CD8-positive, alpha-beta memory T cell (primary cell): ENCODE results near the gene DPP7. TPM values are rescaled to one million over a fixed set of nuclear protein-coding genes. Genes with fewer than 3 reads are reported as not detected.
A peak's percentile ranks its signal among the peaks of the same experiment; 100 is the strongest.

Source experiments
- CTCF ChIA-PET: fragments of 350-600 bp; sonication (Branson Sonifier 250); formaldehyde crosslinking; loops from one replicate; lab custom pipeline; 2021; ENCODE audit warnings: antibody characterized with exemption; lab: Charles Lee
- POLR2A ChIA-PET: fragments of 350-600 bp; sonication (Branson Sonifier 250); formaldehyde crosslinking; loops from one replicate; lab custom pipeline; 2021; ENCODE audit warnings: antibody characterized with exemption; lab: Charles Lee
- DNase-seq, 5 donors: peaks; one replicate each; pipeline versions ENCODE4 v3.0.0 to v3.0.0-alpha.2; 2020 to 2022; ENCODE audit warnings: mixed read lengths in 1 of 5
- H3K27ac ChIP-seq: one replicate; pipeline ENCODE4 v1.7.0; 2013; ENCODE audit warnings: low read depth, mild to moderate bottlenecking, low read length, moderate library complexity
- H3K27me3 ChIP-seq: 2 replicates; pipeline ENCODE4 v1.7.0; 2013; ENCODE audit warnings: low read length, mild to moderate bottlenecking; ENCODE audit not compliant: insufficient read depth, poor library complexity, severe bottlenecking
- H3K36me3 ChIP-seq: 2 replicates; pipeline ENCODE4 v1.7.0; 2013; ENCODE audit warnings: mild to moderate bottlenecking, low read length, moderate library complexity; ENCODE audit not compliant: insufficient read depth
- H3K4me1 ChIP-seq: 2 replicates; pipeline ENCODE4 v1.7.0; 2013; ENCODE audit warnings: mild to moderate bottlenecking, low read length, moderate library complexity; ENCODE audit not compliant: insufficient read depth
- H3K4me3 ChIP-seq: 2 replicates; pipeline ENCODE4 v1.7.0; 2013; ENCODE audit warnings: mild to moderate bottlenecking, low read length
- H3K9me3 ChIP-seq: 2 replicates; pipeline ENCODE4 v1.7.0; 2013; ENCODE audit warnings: mild to moderate bottlenecking, low read length
- H3K27ac Mint-ChIP-seq, 8 donors: one replicate each; pipeline ENCODE4 v1.8.0; 2020 to 2021; ENCODE audit warnings: mixed read lengths in 8 of 8, mild to moderate bottlenecking in 6 of 8, inconsistent platforms in 3 of 8, moderate library complexity in 3 of 8
- H3K27me3 Mint-ChIP-seq, 2 donors: one replicate each; pipeline ENCODE4 v1.8.0; 2020 to 2021; ENCODE audit warnings: mixed read lengths in 2 of 2, mild to moderate bottlenecking in 1 of 2, moderate library complexity in 1 of 2
- H3K36me3 Mint-ChIP-seq, 3 donors: one replicate each; pipeline ENCODE4 v1.8.0; 2020 to 2021; ENCODE audit warnings: mixed read lengths in 3 of 3, inconsistent platforms in 1 of 3, mild to moderate bottlenecking in 1 of 3
- H3K4me1 Mint-ChIP-seq, 3 donors: one replicate each; pipeline ENCODE4 v1.8.0; 2020 to 2021; ENCODE audit warnings: mixed read lengths in 3 of 3, inconsistent platforms in 1 of 3, mild to moderate bottlenecking in 1 of 3
- H3K4me3 Mint-ChIP-seq, 7 donors: one replicate each; pipeline ENCODE4 v1.8.0; 2020 to 2021; ENCODE audit warnings: mixed read lengths in 7 of 7, mild to moderate bottlenecking in 6 of 7, moderate library complexity in 4 of 7, inconsistent platforms in 2 of 7
- H3K9me3 Mint-ChIP-seq, 5 donors: one replicate each; pipeline ENCODE4 v1.8.0; 2020 to 2022; ENCODE audit warnings: mixed read lengths in 5 of 5, mild to moderate bottlenecking in 3 of 5, moderate library complexity in 2 of 5, inconsistent platforms in 1 of 5
- polyA plus RNA-seq: library from polyadenylated mRNA; unstranded; fragments of 300-500 nt; fragmentation: Illumina TruSeq; gene quantifications from one replicate; pipeline ENCODE4 v1.2.3, GENCODE V29; 2021
- total RNA-seq, 2 experiments: library from RNA; stranded (reverse); gene quantifications; one replicate each; pipeline ENCODE4 v1.2.3, GENCODE V29; 2021

DPP7 gene
- total and polyA plus RNA-seq, 3 experiments from 2014 or later, result 158 to 308 (median 294) TPM

DNA sequence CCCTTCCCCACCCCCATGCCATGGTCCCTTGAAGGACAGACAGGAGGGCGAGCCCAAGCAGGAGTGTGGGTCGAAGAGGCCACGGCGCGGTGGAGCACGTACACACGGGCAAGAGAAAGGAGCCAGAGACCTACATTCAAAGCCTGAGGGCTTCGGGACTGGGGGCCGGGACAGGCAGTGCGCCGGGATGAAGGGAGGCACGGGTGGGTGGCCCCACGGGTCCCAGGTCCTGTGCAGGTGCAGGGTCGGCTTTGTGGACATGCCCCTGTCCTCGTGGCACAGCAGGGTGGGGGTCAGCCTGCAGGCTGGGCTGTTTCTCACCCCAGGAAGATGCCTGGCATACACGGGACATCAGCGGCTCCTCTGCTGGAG, 45.5 kb upstream of the DPP7 start:
- peaks cover 31 to 39% of the 10 kb centered on the region in 2 donors for H3K27me3 Mint-ChIP-seq
- Histone ChIP-seq H3K4me3 (no peak overlapping the region), H3K4me1 (peaks cover 13% of the 10 kb centered on the region), H3K36me3 (no peaks in the 10 kb centered on the region), H3K27ac (no peak overlapping the region), H3K9me3 (no peaks in the 10 kb centered on the region), H3K27me3 (peaks cover 24% of the 10 kb centered on the region)
- H3K27ac Mint-ChIP-seq, result no peak overlapping the region
- H3K4me1 Mint-ChIP-seq, result peaks cover 0 to 31% (median 14%) of the 10 kb centered on the region in 3 donors
- H3K9me3 Mint-ChIP-seq, result peaks cover 0 to 2% (median 0%) of the 10 kb centered on the region in 5 donors
- ChIA-PET POLR2A (no interaction called here), CTCF (no interaction called here)
- no peak for DNase-seq
- no peaks in the 10 kb centered on the region for H3K36me3 Mint-ChIP-seq
- H3K4me3 Mint-ChIP-seq, result no peak overlapping the region

DNA sequence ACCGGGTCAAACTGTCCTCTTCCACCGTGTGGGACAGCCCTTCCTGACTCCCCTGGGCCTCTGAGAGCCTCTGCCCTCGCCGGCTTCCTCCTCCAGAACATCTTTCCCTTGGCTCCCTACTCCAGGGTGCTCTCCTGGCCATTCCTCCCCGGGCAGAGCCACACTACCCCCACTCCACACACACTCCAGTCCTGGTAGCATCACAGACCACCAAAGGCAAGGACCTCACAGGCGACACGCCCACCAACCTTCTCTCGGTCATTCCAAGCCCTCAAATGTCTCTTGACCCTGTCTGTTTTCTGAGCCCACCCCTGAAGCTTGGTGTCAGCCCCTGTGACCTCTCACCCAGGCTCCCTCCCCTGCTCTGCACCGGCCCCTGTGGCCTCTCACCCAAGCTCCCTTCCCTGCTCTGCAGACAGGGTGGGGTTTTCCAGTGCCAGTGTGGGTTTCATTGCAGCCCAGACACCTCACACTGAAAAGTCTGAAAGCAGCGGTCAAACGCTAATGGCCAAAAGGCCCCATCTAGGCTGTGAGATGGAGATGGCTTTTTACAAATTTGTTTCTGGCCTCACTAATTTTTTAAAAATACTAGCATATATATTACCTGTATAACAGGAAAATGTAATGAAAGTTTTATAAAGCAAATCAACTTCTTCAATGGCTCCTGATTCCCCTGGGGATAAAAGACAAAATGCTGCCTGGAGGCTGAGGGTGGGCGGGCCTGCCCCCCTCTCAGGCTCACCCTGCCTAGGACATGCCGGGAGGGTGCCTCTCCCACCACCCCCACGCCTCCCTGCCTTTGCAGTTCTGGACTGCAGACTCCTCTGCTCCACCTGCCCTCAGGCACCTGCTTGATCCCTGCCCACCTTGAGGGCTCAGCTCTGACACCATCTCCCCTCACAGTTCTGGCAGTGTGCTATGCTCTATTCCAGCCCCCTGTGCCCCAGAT, 44.8 kb upstream of the DPP7 start:
- Mint-ChIP-seq H3K9me3 (peaks cover 0 to 2% (median 0%) of the 10 kb centered on the region in 5 donors), H3K27ac (peak overlapping the region in 2 of 8 donors; percentile 18 to 58), H3K4me1 (peaks cover 0 to 31% (median 15%) of the 10 kb centered on the region in 3 donors), H3K27me3 (peaks cover 32 to 43% of the 10 kb centered on the region in 2 donors), H3K4me3 (peak overlapping the region in 4 of 7 donors; percentile 11 to 82 (median 18)), H3K36me3 (no peaks in the 10 kb centered on the region)
- Histone ChIP-seq H3K36me3 (no peaks in the 10 kb centered on the region), H3K27me3 (peaks cover 20% of the 10 kb centered on the region), H3K27ac (no peak overlapping the region), H3K9me3 (no peaks in the 10 kb centered on the region), H3K4me3 (no peak overlapping the region), H3K4me1 (peaks cover 13% of the 10 kb centered on the region)
- DNase-seq, result no peak
- CTCF ChIA-PET, result no interaction called here
- POLR2A ChIA-PET, result no interaction called here

DNA sequence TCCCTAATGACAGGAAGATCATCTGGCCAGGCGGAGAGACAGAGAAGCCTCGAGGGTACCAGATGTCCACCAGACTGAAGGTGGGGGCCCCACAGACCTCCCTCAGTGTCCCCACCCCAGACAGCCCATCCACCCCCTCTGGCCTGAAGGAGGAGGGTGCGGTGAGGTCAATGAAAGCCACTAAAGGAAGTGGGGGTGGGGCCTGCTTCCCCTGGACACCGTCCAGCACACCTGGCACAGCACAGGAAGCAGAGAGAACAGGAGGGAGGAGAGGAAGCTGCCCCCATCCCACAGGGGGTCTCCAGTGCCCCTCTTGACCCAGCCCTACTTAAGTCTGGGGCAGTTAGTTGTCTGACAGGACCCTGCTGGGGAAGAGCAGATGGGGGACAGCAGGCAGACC, 44.1 kb upstream of the DPP7 start:
- Histone ChIP-seq H3K9me3 (no peaks in the 10 kb centered on the region), H3K27ac (no peak overlapping the region), H3K4me3 (no peak overlapping the region), H3K36me3 (no peaks in the 10 kb centered on the region), H3K27me3 (peaks cover 19% of the 10 kb centered on the region), H3K4me1 (peaks cover 13% of the 10 kb centered on the region)
- peaks cover 0 to 2% (median 0%) of the 10 kb centered on the region in 5 donors for H3K9me3 Mint-ChIP-seq
- H3K4me3 Mint-ChIP-seq, result no peak overlapping the region
- no peak overlapping the region for H3K27ac Mint-ChIP-seq
- H3K4me1 Mint-ChIP-seq, result peaks cover 0 to 31% (median 15%) of the 10 kb centered on the region in 3 donors
- no peak for DNase-seq
- CTCF ChIA-PET, result no interaction called here
- no peaks in the 10 kb centered on the region for H3K36me3 Mint-ChIP-seq
- POLR2A ChIA-PET, result no interaction called here
- peaks cover 29 to 42% of the 10 kb centered on the region in 2 donors for H3K27me3 Mint-ChIP-seq

DNA sequence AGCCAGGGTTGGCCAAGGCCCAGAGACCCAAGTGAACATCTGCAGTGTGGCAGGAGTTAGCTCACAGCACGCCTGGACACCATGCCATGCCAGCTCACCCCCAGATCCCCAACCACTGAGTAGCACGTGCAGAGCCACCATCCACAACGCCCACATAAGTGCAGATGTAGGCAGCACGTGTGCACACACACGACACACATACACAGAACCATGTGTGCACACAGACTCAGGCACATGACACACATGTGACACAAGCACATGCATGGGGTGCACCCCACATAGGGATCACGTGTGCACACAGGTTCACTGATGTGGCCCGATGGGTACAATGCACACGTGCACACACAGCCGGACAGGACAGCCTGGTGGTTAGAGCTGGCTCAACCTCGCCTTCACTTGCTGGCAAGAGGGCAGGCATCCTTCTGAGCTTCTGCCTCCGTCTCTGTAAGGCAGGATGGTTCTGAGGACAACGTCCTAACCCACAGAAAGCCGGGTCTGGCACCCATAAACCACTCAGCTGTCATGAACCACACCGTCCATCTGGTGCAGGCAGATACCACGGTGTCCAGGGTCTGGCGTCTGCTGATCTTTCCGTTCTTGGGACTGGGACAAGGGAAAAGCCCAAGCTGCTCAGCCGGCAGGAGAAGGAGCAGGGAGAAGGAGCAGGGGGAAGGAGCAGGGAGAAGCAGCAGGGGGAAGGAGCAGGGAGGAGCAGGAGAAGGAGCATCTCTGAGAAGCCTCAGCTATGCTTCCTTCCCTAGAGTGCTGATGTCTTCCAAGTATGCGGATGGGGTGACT, 43.3 kb upstream of the DPP7 start:
- H3K9me3 Mint-ChIP-seq, result peaks cover 0 to 2% (median 0%) of the 10 kb centered on the region in 5 donors
- DNase-seq, result no peak
- H3K27me3 Mint-ChIP-seq, result peaks cover 29 to 38% of the 10 kb centered on the region in 2 donors
- H3K9me3 ChIP-seq, result no peaks in the 10 kb centered on the region
- peaks cover 13% of the 10 kb centered on the region for H3K4me1 ChIP-seq
- peak overlapping the region in 4 of 7 donors; percentile 26 to 49 (median 36) for H3K4me3 Mint-ChIP-seq
- H3K4me1 Mint-ChIP-seq, result peaks cover 0 to 28% (median 15%) of the 10 kb centered on the region in 3 donors
- no peak overlapping the region for H3K27ac ChIP-seq
- H3K36me3 Mint-ChIP-seq, result no peaks in the 10 kb centered on the region
- H3K27me3 ChIP-seq, result peaks cover 19% of the 10 kb centered on the region
- ChIA-PET POLR2A (interaction anchor here (1.2 kb wide), 1 partner anchor 28 kb away, joined by 4 read pairs; no protein-coding TSS in a partner anchor), CTCF (no interaction called here)
- H3K4me3 ChIP-seq, result no peak overlapping the region
- no peaks in the 10 kb centered on the region for H3K36me3 ChIP-seq
- no peak overlapping the region for H3K27ac Mint-ChIP-seq

DNA sequence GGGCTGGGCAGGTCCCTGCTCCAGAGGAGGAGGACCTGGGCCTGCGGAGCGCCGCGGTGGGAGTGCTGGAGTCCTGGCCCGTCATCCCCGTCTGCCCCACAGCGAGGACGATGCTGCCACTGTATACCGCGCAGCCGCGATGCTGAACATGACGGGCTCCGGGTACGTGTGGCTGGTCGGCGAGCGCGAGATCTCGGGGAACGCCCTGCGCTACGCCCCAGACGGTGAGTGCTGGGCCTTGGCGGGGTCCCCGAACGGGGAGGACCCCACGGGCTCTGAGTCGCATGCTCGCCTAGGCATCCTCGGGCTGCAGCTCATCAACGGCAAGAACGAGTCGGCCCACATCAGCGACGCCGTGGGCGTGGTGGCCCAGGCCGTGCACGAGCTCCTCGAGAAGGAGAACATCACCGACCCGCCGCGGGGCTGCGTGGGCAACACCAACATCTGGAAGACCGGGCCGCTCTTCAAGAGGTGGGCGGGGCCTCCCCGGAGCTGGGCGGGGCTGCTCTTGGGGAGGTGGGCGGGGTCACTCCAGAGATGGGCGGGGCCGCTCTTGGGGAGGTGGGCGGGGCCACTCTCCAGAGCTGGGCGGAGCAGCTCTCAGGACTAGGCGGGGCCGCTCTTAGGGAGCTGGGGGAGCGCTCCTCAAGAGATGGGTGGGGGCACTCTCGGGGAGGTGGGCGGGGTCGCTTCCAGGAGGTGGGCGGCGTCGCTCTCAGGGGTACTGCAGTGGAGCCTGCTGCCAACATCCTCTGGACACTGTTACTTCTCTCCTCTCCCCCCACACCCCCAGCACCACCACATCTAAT, 42.2 kb upstream of the DPP7 start:
- no peak overlapping the region for H3K27ac Mint-ChIP-seq
- H3K27ac ChIP-seq, result no peak overlapping the region
- H3K36me3 ChIP-seq, result no peaks in the 10 kb centered on the region
- H3K4me1 ChIP-seq, result peaks cover 13% of the 10 kb centered on the region
- H3K4me3 Mint-ChIP-seq, result peak overlapping the region in 6 of 7 donors; percentile 23 to 69 (median 59)
- peaks cover 19% of the 10 kb centered on the region for H3K27me3 ChIP-seq
- peaks cover 0 to 2% (median 0%) of the 10 kb centered on the region in 5 donors for H3K9me3 Mint-ChIP-seq
- ChIA-PET POLR2A (interaction anchor here (1.2 kb wide), 1 partner anchor 27 kb away, joined by 4 read pairs; no protein-coding TSS in a partner anchor), CTCF (interaction anchor here (0.6 to 1.1 kb wide), 2 partner anchors 61 to 315 kb away, joined by 3 to 4 read pairs; partner anchors contain the start of gene AJM1)
- peaks cover 0 to 28% (median 15%) of the 10 kb centered on the region in 3 donors for H3K4me1 Mint-ChIP-seq
- H3K27me3 Mint-ChIP-seq, result peaks cover 26 to 38% of the 10 kb centered on the region in 2 donors
- peak overlapping the region; percentile 41 for H3K4me3 ChIP-seq
- peak; percentile 41 to 66 (median 48) for DNase-seq
- no peaks in the 10 kb centered on the region for H3K9me3 ChIP-seq
- H3K36me3 Mint-ChIP-seq, result no peaks in the 10 kb centered on the region

DNA sequence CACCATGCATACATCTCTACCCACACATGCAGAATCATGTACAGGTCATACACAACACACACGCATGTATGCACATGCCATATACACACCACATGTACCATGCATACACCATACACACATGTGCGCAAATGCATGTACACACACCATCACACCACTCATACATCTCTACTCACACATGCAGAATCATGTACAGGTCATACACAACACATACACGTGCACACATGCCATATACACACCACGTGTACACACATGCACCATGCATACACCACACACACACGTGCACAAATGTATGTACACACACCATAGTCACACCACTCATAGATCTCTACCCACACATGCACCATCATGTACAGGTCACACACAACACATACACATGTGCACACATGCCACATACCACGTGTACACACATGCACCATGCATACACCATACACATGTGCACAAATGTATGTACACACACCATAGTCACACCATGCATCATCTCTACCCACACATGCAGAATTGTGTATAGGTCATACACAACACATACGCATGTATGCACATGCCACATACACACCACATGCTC, 38.4 kb upstream of the DPP7 start:
- no peak overlapping the region for H3K27ac Mint-ChIP-seq

More for the DNA sequence above, 38.4 kb upstream of the DPP7 start:
- H3K9me3 Mint-ChIP-seq, result no peaks in the 10 kb centered on the region
- DNase-seq, result no peak
- Histone ChIP-seq H3K4me1 (peaks cover 7% of the 10 kb centered on the region), H3K4me3 (no peak overlapping the region), H3K27ac (no peak overlapping the region), H3K27me3 (peaks cover 8% of the 10 kb centered on the region), H3K36me3 (no peaks in the 10 kb centered on the region), H3K9me3 (no peaks in the 10 kb centered on the region)
- H3K27me3 Mint-ChIP-seq, result peaks cover 8 to 21% of the 10 kb centered on the region in 2 donors
- no peaks in the 10 kb centered on the region for H3K36me3 Mint-ChIP-seq
- ChIA-PET CTCF (no interaction called here), POLR2A (no interaction called here)
- peaks cover 0 to 13% (median 4%) of the 10 kb centered on the region in 3 donors for H3K4me1 Mint-ChIP-seq
- no peak overlapping the region for H3K4me3 Mint-ChIP-seq
